Measurements from ENCODE around the gene MCTP1.

MCTP1 gene

GRCh38 chr5:95134326-95134725, 150.6 kb downstream of the MCTP1 start (continued):
- TF ChIP-seq TOX (CRISPR knock-in tag; IDR thresholded peaks at IDR 0.05; ENCODE audit: borderline replicate concordance), result no peak
- TF ChIP-seq ZFP3 (CRISPR knock-in tag; IDR thresholded peaks at IDR 0.05), result no peak
- no peak for TF ChIP-seq ISL1 (CRISPR knock-in tag; IDR thresholded peaks at IDR 0.05)
- TF ChIP-seq ARNTL (CRISPR knock-in tag; IDR thresholded peaks at IDR 0.05; ENCODE audit: borderline replicate concordance, low read depth), result no peak
- TF ChIP-seq TCF4 (CRISPR knock-in tag; IDR thresholded peaks at IDR 0.05; ENCODE audit: borderline replicate concordance), result no peak

- ATAC-seq, result no peak
- no peak for TF ChIP-seq RARB (CRISPR knock-in tag; IDR thresholded peaks at IDR 0.05)
- no peak for TF ChIP-seq GLIS3 (CRISPR knock-in tag; IDR thresholded peaks at IDR 0.05)
- no peak for TF ChIP-seq ZFP30 (CRISPR knock-in tag; IDR thresholded peaks at IDR 0.05)
- TF ChIP-seq ZC3H10 (CRISPR knock-in tag; IDR thresholded peaks at IDR 0.05), result no peak
- TF ChIP-seq ARNTL (CRISPR knock-in tag; IDR thresholded peaks at IDR 0.05; ENCODE audit: borderline replicate concordance, low read depth), result no peak
- TF ChIP-seq SNAI2 (CRISPR knock-in tag; IDR thresholded peaks at IDR 0.05), result no peak
- no peak for TF ChIP-seq BACH2 (CRISPR knock-in tag; IDR thresholded peaks at IDR 0.05; ENCODE audit: borderline replicate concordance)
- no peak for TF ChIP-seq ZFP3 (CRISPR knock-in tag; IDR thresholded peaks at IDR 0.05)
- no peak for TF ChIP-seq ZNF8 (CRISPR knock-in tag; IDR thresholded peaks at IDR 0.05)
- no peak for TF ChIP-seq PATZ1 (CRISPR knock-in tag; IDR thresholded peaks at IDR 0.05; ENCODE audit: borderline replicate concordance)
These were observed 152.8 kb downstream of the MCTP1 start for GRCh38 chr5:95132096-95132495.

GRCh38 chr5:95130941-95131340, 154.0 kb downstream of the MCTP1 start:
- no peak for ATAC-seq
- no peak for TF ChIP-seq TOX (CRISPR knock-in tag; IDR thresholded peaks at IDR 0.05; ENCODE audit: borderline replicate concordance)
- no peak for TF ChIP-seq CSDC2 (CRISPR knock-in tag; IDR thresholded peaks at IDR 0.05)
- TF ChIP-seq POU6F1 (CRISPR knock-in tag; IDR thresholded peaks at IDR 0.05; ENCODE audit: borderline replicate concordance, low read depth), result no peak
- TF ChIP-seq PATZ1 (CRISPR knock-in tag; IDR thresholded peaks at IDR 0.05; ENCODE audit: borderline replicate concordance), result no peak
- TF ChIP-seq RARB (CRISPR knock-in tag; IDR thresholded peaks at IDR 0.05), result no peak
- no peak for TF ChIP-seq TCF4 (CRISPR knock-in tag; IDR thresholded peaks at IDR 0.05; ENCODE audit: borderline replicate concordance)
- TF ChIP-seq ZNF70 (CRISPR knock-in tag; IDR thresholded peaks at IDR 0.05), result no peak
- no peak for TF ChIP-seq GLIS3 (CRISPR knock-in tag; IDR thresholded peaks at IDR 0.05)
- TF ChIP-seq ARNTL (CRISPR knock-in tag; IDR thresholded peaks at IDR 0.05; ENCODE audit: borderline replicate concordance, low read depth), result no peak

- TF ChIP-seq TOX (CRISPR knock-in tag; IDR thresholded peaks at IDR 0.05; ENCODE audit: borderline replicate concordance), result no peak
- no peak for TF ChIP-seq ZC3H10 (CRISPR knock-in tag; IDR thresholded peaks at IDR 0.05)
- no peak for TF ChIP-seq ZNF8 (CRISPR knock-in tag; IDR thresholded peaks at IDR 0.05)
- no peak for TF ChIP-seq OSR1 (CRISPR knock-in tag; IDR thresholded peaks at IDR 0.05)
- TF ChIP-seq ISL1 (CRISPR knock-in tag; IDR thresholded peaks at IDR 0.05), result no peak
- no peak for TF ChIP-seq ZFP3 (CRISPR knock-in tag; IDR thresholded peaks at IDR 0.05)
- no peak for TF ChIP-seq GLIS3 (CRISPR knock-in tag; IDR thresholded peaks at IDR 0.05)
- TF ChIP-seq ZNF70 (CRISPR knock-in tag; IDR thresholded peaks at IDR 0.05), result no peak
- TF ChIP-seq CSDC2 (CRISPR knock-in tag; IDR thresholded peaks at IDR 0.05), result no peak
- no peak for TF ChIP-seq CSRNP3 (CRISPR knock-in tag; IDR thresholded peaks at IDR 0.05)
- no peak for TF ChIP-seq ZNF565 (CRISPR knock-in tag; conservative IDR thresholded peaks at IDR 0.05; ENCODE audit: low read depth)
- no peak for ATAC-seq
These were observed 160.2 kb downstream of the MCTP1 start for GRCh38 chr5:95124731-95125130.

GRCh38 chr5:95124101-95124500, 160.8 kb downstream of the MCTP1 start:
- no peak for ATAC-seq
- TF ChIP-seq ARNTL (CRISPR knock-in tag; IDR thresholded peaks at IDR 0.05; ENCODE audit: borderline replicate concordance, low read depth), result no peak
- no peak for TF ChIP-seq TSHZ2 (CRISPR knock-in tag; IDR thresholded peaks at IDR 0.05)
- no peak for TF ChIP-seq ZC3H10 (CRISPR knock-in tag; IDR thresholded peaks at IDR 0.05)

Data from SK-N-SH treated with all-trans-retinoic acid at 6 μM for 48 hours (cell line).